ENCODE results near the gene STRADA. TPM values are rescaled to one million over a fixed set of nuclear protein-coding genes. Genes with fewer than 3 reads are reported as not detected.

Gene STRADA
- total and polyA plus RNA-seq, 2 of the 8 experiments (the other 6 are each of a cell fraction or from before 2014, with no cell fraction given) = 35.6 to 43.3 TPM

DNA sequence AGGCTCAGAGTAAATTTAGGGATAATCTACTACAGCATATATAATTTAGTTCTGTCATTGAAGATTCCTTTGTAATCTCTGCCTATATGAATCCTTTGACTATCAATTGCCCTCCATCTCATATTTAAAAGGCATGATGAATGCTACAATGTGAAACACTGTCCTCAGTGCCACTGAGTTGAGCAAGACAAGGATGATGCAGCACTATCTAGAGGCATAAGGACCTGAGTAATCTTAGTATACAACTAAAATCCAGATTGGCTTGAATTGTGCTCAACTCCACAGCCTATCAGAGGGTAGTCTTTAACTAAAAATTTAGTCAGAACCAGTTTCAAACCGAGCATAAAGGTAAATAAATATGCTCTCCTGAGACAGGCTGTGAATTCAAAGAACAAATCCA, 11.6 kb upstream of the STRADA start (continued):
- TF ChIP-seq, protein P1, sequence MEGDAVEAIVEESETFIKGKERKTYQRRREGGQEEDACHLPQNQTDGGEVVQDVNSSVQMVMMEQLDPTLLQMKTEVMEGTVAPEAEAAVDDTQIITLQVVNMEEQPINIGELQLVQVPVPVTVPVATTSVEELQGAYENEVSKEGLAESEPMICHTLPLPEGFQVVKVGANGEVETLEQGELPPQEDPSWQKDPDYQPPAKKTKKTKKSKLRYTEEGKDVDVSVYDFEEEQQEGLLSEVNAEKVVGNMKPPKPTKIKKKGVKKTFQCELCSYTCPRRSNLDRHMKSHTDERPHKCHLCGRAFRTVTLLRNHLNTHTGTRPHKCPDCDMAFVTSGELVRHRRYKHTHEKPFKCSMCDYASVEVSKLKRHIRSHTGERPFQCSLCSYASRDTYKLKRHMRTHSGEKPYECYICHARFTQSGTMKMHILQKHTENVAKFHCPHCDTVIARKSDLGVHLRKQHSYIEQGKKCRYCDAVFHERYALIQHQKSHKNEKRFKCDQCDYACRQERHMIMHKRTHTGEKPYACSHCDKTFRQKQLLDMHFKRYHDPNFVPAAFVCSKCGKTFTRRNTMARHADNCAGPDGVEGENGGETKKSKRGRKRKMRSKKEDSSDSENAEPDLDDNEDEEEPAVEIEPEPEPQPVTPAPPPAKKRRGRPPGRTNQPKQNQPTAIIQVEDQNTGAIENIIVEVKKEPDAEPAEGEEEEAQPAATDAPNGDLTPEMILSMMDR (IDR thresholded peaks at IDR 0.05; ENCODE audit: control extremely low read depth in 1 of 3, insufficient read depth in 1 of 3, low read depth in 1 of 3, low read length in 3 of 3) = no peak
- TF ChIP-seq EZH2 (IDR thresholded peaks at IDR 0.05; ENCODE audit: low read depth, low read length, severe bottlenecking) (no peak), BCL11A (IDR thresholded peaks at IDR 0.05; ENCODE audit: low read depth in 2 of 2, low read length in 2 of 2) (no peak), PHF8 (conservative IDR thresholded peaks at IDR 0.05; ENCODE audit: low read depth, low read length) (no peak), KDM5A (IDR thresholded peaks at IDR 0.05; ENCODE audit: low read length) (no peak), TAF7 (optimal IDR thresholded peaks at IDR 0.05; ENCODE audit: borderline replicate concordance, low read depth, low read length) (no peak), SP2 (IDR thresholded peaks at IDR 0.05; ENCODE audit: low read length) (no peak), CEBPB (IDR thresholded peaks at IDR 0.05; ENCODE audit: low read depth, low read length) (no peak)

All from H1 (cell line).